AG04450 (cell line): Measurements from ENCODE around the gene SLC2A4. TPM values are rescaled to one million over a fixed set of nuclear protein-coding genes. Genes with fewer than 3 reads are reported as not detected.

Experiments
- CTCF ChIA-PET: fragments of 300-600, 350-600 bp; formaldehyde crosslinking; extraction: SDS; loops from one replicate; lab custom pipeline; 2022; ENCODE audit warnings: antibody characterized with exemption, inconsistent platforms; lab: Charles Lee
- POLR2A ChIA-PET: fragments of 350-600 bp; formaldehyde crosslinking; extraction: SDS; loops from one replicate; lab custom pipeline; 2021; ENCODE audit warnings: antibody characterized with exemption, inconsistent platforms; lab: Yijun Ruan, JAX
- DNase-seq: peaks from one replicate; pipeline ENCODE4 v3.0.0-alpha.2; 2011; ENCODE audit warnings: low read depth, low spot score
- H3K27ac ChIP-seq: one replicate; pipeline ENCODE4 v1.5.1; 2012; ENCODE audit warnings: low read depth, low read length, control low read depth
- H3K27me3 ChIP-seq: one replicate; pipeline ENCODE4 v1.6.0; 2012; ENCODE audit warnings: low read length; ENCODE audit not compliant: control insufficient read depth, insufficient read depth
- H3K4me3 ChIP-seq: 2 replicates; pipeline ENCODE4 v1.5.1; 2011; ENCODE audit warnings: mild to moderate bottlenecking, low read depth, low read length, control low read depth
- H3K9me3 ChIP-seq: 2 replicates; pipeline ENCODE4 v1.5.1; 2012; ENCODE audit warnings: low read length; ENCODE audit not compliant: control insufficient read depth, insufficient read depth
- polyA plus RNA-seq: library from polyadenylated mRNA; depleted of rRNA; stranded (reverse); fragments of >200 nt; gene quantifications from 2 replicates; pipeline ENCODE4 v1.2.3, GENCODE V29; 2011
- TF ChIP-seq, protein P1 (sequence below): IDR thresholded peaks from 2 replicates; pipeline ENCODE4 v1.5.1; 2011; ENCODE audit warnings: low read depth, low read length, control low read depth, inconsistent platforms

Gene SLC2A4
- polyA plus RNA-seq, 1 experiment = 0.21 TPM

DNA sequence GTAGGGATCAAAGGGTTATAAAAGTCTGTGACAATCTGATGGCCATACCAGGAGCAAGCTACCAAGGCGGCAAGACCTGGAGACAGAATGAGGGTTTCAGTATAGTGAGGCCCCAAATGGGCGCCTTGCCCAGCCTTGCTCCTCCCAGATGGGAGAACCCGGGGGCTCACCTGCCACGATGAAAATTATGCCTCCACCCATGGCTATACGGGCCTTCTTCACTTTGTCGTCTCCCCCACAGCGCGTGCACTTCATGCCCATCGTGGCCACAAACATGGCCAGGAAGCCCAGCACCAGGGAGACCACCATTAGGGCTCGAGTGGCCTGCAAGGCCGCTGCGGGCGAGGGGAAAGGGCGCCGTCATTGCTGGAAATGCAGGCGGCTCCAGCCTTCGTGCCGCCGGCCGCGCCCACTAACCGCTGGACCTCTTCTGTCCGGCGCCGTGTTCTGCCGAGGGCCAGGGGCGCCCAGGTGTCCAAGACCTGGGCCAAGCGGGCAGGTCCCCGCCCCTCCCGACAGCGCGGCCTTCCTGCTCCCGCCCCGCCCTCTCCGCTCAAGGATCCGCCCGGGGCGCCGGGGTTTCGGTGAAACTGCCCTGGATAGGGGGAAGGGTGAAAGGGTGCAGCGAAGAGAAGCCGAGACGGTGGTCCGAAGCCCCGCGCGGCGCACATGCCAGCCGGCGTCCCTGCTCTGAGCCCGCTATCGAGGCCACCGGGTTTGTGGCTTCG is 20.7 kb upstream of the SLC2A4 start:
- Histone ChIP-seq H3K27me3 (peaks cover 8% of the 10 kb centered on the region), H3K27ac (no peak overlapping the region), H3K4me3 (peak overlapping the region; percentile 40; the same call in 1 of the 2 replicates), H3K9me3 (no peaks in the 10 kb centered on the region; the same call in 1 of the 2 replicates)
- CTCF ChIA-PET = no interaction called here
- no peak for DNase-seq
- TF ChIP-seq, protein P1, sequence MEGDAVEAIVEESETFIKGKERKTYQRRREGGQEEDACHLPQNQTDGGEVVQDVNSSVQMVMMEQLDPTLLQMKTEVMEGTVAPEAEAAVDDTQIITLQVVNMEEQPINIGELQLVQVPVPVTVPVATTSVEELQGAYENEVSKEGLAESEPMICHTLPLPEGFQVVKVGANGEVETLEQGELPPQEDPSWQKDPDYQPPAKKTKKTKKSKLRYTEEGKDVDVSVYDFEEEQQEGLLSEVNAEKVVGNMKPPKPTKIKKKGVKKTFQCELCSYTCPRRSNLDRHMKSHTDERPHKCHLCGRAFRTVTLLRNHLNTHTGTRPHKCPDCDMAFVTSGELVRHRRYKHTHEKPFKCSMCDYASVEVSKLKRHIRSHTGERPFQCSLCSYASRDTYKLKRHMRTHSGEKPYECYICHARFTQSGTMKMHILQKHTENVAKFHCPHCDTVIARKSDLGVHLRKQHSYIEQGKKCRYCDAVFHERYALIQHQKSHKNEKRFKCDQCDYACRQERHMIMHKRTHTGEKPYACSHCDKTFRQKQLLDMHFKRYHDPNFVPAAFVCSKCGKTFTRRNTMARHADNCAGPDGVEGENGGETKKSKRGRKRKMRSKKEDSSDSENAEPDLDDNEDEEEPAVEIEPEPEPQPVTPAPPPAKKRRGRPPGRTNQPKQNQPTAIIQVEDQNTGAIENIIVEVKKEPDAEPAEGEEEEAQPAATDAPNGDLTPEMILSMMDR = no peak
- POLR2A ChIA-PET = no interaction called here

DNA sequence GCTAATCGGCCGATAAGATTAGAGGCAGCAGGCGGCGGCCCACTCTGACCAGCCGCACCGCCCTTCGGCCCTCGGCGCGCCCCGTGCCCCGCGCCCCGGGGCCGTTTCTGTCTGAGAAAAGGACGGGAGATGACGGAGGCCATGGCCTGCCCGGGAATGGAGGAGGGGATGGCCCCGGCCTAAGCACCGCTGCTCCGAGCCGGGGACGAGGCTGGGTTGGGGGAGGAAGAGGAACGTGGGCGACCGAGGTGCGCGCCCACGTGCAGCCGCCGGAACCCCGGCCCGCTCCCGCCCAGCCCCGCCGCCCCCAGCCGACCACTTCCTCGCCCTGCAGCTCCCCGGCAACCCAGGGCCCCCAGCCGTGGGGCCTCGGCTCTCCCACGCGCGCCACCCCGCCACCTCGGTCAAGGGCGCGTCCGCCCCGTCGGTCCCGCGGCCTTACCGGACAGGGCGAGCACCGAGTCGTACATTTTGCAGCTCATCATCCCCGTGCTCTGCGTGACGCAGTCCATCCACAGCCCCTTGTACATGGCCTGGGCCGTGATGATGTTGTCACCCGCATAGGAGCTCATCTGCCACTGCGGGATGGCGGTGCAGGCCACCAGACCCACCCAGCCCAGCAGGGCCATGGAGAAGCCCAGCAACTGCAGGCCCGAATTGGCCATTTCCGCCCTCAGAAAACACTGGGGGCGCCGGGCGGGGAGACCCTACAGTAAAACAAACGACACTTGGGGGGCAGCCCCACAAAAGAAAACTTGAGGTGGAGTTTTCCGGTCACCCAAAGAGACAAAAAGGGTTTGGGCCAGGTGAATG is 19.9 kb upstream of the SLC2A4 start:
- Histone ChIP-seq H3K27me3 (peaks cover 8% of the 10 kb centered on the region), H3K27ac (no peak overlapping the region), H3K9me3 (no peaks in the 10 kb centered on the region; the same call in 1 of the 2 replicates), H3K4me3 (peak overlapping the region; percentile 40; the same call in 1 of the 2 replicates)
- ChIA-PET CTCF (no interaction called here), POLR2A (interaction anchor here (0.6 to 0.7 kb wide), 2 partner anchors 50 to 213 kb away, joined by 4 to 8 read pairs; no protein-coding TSS in a partner anchor)
- TF ChIP-seq, protein P1 = no peak
- DNase-seq = no peak

DNA sequence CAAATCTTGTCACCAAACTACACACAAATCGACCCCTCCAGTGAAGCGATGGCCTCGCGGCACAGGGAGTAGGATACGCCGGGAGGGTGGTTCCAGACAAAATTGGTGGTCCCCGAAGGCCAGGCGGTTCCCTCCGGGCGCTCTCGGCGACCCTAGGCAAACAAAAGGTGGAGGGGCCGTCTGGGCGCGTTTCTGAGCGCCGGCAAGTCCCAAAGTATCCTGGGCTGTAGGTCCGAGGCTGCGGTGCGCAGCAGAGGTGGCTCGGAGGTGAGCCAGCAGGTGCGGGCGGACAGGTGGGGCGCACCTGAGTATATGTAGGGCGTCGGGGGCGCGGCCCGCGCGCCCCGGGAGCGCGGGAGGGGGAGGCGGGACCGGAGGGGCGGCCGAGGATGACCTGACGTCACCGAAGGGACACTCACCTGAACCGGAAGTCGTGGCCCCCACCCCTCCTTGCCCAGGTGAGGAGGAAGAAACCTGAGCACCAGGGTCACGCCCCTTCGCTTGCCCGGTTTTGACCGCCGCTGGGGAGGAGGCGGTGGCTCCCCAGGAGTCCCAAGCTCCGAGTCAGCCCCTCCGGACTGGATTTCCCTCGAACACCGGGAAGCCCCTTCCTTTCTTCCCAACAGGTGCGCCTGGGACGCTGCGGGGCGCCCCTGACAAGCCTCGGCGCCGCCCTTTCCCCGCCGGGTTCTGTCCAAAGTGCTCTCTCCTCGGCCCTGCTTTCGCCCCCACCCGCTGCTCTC is 19.2 kb upstream of the SLC2A4 start, which contains the start of gene CLDN7:
CLDN7 (minus strand) TSS at position 287 of the 743 bp plus-strand sequence. CDS start 435 bp downstream, outside the sequence.
- DNase-seq = no peak
- Histone ChIP-seq H3K9me3 (no peaks in the 10 kb centered on the region; the same call in 1 of the 2 replicates), H3K4me3 (peak within 1 kb of the TSS; percentile 40; the same call in 1 of the 2 replicates), H3K27ac (no peak within 1 kb of the TSS), H3K27me3 (peaks cover 8% of the 10 kb centered on the region)
- ChIA-PET POLR2A (interaction anchor here (0.6 to 0.7 kb wide), 2 partner anchors 49 to 212 kb away, joined by 4 to 8 read pairs; no protein-coding TSS in a partner anchor), CTCF (no interaction called here)
- TF ChIP-seq, protein P1 = no peak

DNA sequence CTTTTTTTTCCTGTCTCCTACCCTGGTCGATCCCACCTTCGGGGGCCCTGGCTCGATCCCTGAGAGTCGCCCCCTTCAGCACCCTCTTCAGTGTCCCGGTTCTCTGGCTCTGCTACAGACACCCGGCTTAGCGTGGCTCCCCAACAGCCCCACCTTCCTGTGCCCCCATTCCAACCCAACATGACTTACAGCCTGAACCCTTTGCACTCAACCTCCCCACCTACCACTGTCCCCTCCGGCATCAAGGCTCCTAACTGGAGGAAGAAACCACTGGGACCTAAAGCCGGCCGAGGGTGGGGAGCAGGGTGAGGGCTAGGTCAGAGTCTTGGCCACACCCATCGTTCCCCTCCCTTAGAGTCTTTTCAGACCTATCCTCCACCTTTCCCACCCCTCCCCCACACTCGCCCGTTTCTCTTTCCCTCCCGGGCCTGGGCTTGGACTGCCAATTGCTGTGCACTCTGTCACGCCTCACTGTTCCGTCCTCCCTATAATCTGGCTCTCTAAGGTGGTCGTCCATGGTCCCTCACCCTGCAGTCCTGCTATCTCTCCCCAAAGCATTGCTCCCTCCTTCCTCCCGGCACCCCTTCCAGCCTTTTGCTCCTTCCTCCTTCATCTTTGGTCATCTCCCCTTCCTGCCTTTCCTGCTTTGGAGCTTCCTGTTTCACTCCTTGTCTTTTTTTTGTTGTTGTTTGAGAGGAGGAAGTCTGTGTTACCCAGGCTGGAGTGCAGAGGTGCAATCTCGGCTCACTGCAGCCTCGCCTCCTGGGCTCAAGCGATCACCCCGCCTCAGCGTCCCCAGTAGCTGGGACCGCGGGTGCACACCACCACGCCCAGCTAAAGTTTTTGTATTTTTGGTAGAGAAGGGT is 18.4 kb upstream of the SLC2A4 start:
- H3K4me3 ChIP-seq = no peak overlapping the region
- peaks cover 8% of the 10 kb centered on the region for H3K27me3 ChIP-seq
- no peaks in the 10 kb centered on the region; the same call in 1 of the 2 replicates for H3K9me3 ChIP-seq
- DNase-seq = no peak
- POLR2A ChIA-PET = no interaction called here
- CTCF ChIA-PET = no interaction called here
- no peak overlapping the region for H3K27ac ChIP-seq
- TF ChIP-seq, protein P1 = no peak
